Measurements from ENCODE around the gene PPP3CA. TPM values are rescaled to one million over a fixed set of nuclear protein-coding genes. Genes with fewer than 3 reads are reported as not detected.

The PPP3CA gene
- total RNA-seq, 2 experiments from 2014 or later: 12.9 to 13.8 TPM

- H3K27ac Mint-ChIP-seq: no peak overlapping the region
- no peaks in the 10 kb centered on the region for H3K27me3 Mint-ChIP-seq
- H3K27ac ChIP-seq (ENCODE audit: low read depth in 1 of 2, low read length in 2 of 2): no peak overlapping the region
- intact Hi-C loops (cut with DNase I, micrococcal nuclease): no loop called here
- no peak overlapping the region for H3K4me3 ChIP-seq (ENCODE audit: low read length)
- no peaks in the 10 kb centered on the region for H3K36me3 Mint-ChIP-seq (ENCODE audit: low read depth)
- no peaks in the 10 kb centered on the region for H3K36me3 ChIP-seq (ENCODE audit: insufficient read depth, low read length)
- CTCF ChIA-PET: no interaction called here
- peaks cover 4% of the 10 kb centered on the region for H3K4me1 ChIP-seq (ENCODE audit: insufficient read depth, low read length)
- no peak for TF ChIP-seq CTCF (IDR thresholded peaks at IDR 0.05)
- H3K4me1 Mint-ChIP-seq (ENCODE audit: low read depth): peaks cover 65% of the 10 kb centered on the region
- no peaks in the 10 kb centered on the region for H3K9me3 Mint-ChIP-seq
- no peaks in the 10 kb centered on the region for H3K9me3 ChIP-seq (ENCODE audit: control insufficient read depth in 1 of 2, insufficient read depth in 1 of 2, low read length in 2 of 2)
- H3K27me3 ChIP-seq (ENCODE audit: control insufficient read depth in 1 of 2, insufficient read depth in 2 of 2, low read length in 2 of 2): no peaks in the 10 kb centered on the region
- ATAC-seq (ENCODE audit: poor library complexity): no peak
- DNase-seq: no peak
- H3K4me3 Mint-ChIP-seq: no peak overlapping the region
- POLR2A ChIA-PET: no interaction called here
These were observed 39.4 kb downstream of the PPP3CA start for GRCh38 chr4:101307899-101308298.

- no peak overlapping the region for H3K27ac ChIP-seq (ENCODE audit: low read depth in 1 of 2, low read length in 2 of 2)
- H3K4me1 ChIP-seq (ENCODE audit: insufficient read depth, low read length): peaks cover 4% of the 10 kb centered on the region
- TF ChIP-seq CTCF (IDR thresholded peaks at IDR 0.05): no peak
- no peaks in the 10 kb centered on the region for H3K9me3 ChIP-seq (ENCODE audit: control insufficient read depth in 1 of 2, insufficient read depth in 1 of 2, low read length in 2 of 2)
- no peaks in the 10 kb centered on the region for H3K36me3 Mint-ChIP-seq (ENCODE audit: low read depth)
- no peaks in the 10 kb centered on the region for H3K36me3 ChIP-seq (ENCODE audit: insufficient read depth, low read length)
- H3K27me3 Mint-ChIP-seq: no peaks in the 10 kb centered on the region
- DNase-seq (no peak), ATAC-seq (ENCODE audit: poor library complexity) (no peak)
- H3K4me1 Mint-ChIP-seq (ENCODE audit: low read depth): peaks cover 62% of the 10 kb centered on the region
- no peaks in the 10 kb centered on the region for H3K27me3 ChIP-seq (ENCODE audit: control insufficient read depth in 1 of 2, insufficient read depth in 2 of 2, low read length in 2 of 2)
- intact Hi-C loops (cut with DNase I, micrococcal nuclease): no loop called here
- CTCF ChIA-PET: interaction anchor here (0.8 to 1.2 kb wide), 2 partner anchors 21 to 65 kb away, joined by 3 read pairs; no protein-coding TSS in a partner anchor
- no peak overlapping the region for H3K27ac Mint-ChIP-seq
- no peak overlapping the region for H3K4me3 ChIP-seq (ENCODE audit: low read length)
- H3K9me3 Mint-ChIP-seq: no peaks in the 10 kb centered on the region
- POLR2A ChIA-PET: interaction anchor here (1.2 to 1.6 kb wide), 2 partner anchors 19 to 111 kb away, joined by 3 to 4 read pairs; no protein-coding TSS in a partner anchor
- H3K4me3 Mint-ChIP-seq: no peak overlapping the region
These were observed 40.3 kb downstream of the PPP3CA start for GRCh38 chr4:101306764-101307615.

- CTCF ChIA-PET: no interaction called here
These were observed 41.1 kb downstream of the PPP3CA start for GRCh38 chr4:101306225-101306624.

More at GRCh38 chr4:101306225-101306624, 41.1 kb downstream of the PPP3CA start:
- Mint-ChIP-seq H3K27me3 (no peaks in the 10 kb centered on the region), H3K4me3 (peak overlapping the region; percentile 6), H3K27ac (no peak overlapping the region), H3K36me3 (ENCODE audit: low read depth) (no peaks in the 10 kb centered on the region), H3K9me3 (no peaks in the 10 kb centered on the region), H3K4me1 (ENCODE audit: low read depth) (peaks cover 55% of the 10 kb centered on the region)
- DNase-seq (no peak), ATAC-seq (ENCODE audit: poor library complexity) (no peak)
- POLR2A ChIA-PET: interaction anchor here (1.6 kb wide), 1 partner anchor 20 kb away, joined by 4 read pairs; no protein-coding TSS in a partner anchor
- no peak overlapping the region for H3K27ac ChIP-seq (ENCODE audit: low read depth in 1 of 2, low read length in 2 of 2)
- H3K36me3 ChIP-seq (ENCODE audit: insufficient read depth, low read length): no peaks in the 10 kb centered on the region
- H3K27me3 ChIP-seq (ENCODE audit: control insufficient read depth in 1 of 2, insufficient read depth in 2 of 2, low read length in 2 of 2): no peaks in the 10 kb centered on the region
- H3K4me3 ChIP-seq (ENCODE audit: low read length): no peak overlapping the region
- no peak for TF ChIP-seq CTCF (IDR thresholded peaks at IDR 0.05)
- no peaks in the 10 kb centered on the region for H3K9me3 ChIP-seq (ENCODE audit: control insufficient read depth in 1 of 2, insufficient read depth in 1 of 2, low read length in 2 of 2)
- peaks cover 4% of the 10 kb centered on the region for H3K4me1 ChIP-seq (ENCODE audit: insufficient read depth, low read length)
- intact Hi-C loops (cut with DNase I, micrococcal nuclease): no loop called here

All from CD4-positive, alpha-beta T cell (primary cell).